ENCODE results near the gene IL31.

The IL31 gene

DNA sequence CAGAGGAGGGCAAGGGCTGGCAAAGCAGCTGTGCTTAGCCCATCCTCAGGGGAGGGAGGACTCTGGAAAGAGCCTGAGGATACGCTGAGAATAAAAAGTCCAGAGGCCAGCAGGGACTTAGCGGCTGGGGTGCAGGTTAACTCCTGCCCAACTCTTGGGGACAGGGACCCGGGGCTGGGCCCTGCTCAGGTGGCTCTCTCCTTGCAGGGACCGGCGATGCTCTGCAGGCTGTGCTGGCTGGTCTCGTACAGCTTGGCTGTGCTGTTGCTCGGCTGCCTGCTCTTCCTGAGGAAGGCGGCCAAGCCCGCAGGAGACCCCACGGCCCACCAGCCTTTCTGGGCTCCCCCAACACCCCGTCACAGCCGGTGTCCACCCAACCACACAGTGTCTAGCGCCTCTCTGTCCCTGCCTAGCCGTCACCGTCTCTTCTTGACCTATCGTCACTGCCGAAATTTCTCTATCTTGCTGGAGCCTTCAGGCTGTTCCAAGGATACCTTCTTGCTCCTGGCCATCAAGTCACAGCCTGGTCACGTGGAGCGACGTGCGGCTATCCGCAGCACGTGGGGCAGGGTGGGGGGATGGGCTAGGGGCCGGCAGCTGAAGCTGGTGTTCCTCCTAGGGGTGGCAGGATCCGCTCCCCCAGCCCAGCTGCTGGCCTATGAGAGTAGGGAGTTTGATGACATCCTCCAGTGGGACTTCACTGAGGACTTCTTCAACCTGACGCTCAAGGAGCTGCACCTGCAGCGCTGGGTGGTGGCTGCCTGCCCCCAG lies 32.3 kb upstream of the IL31 start:
- no peak; the same call in 1 of the 2 replicates for TF ChIP-seq POLR2AphosphoS5 (IDR thresholded peaks at IDR 0.05; ENCODE audit: low read depth, low read length)
- TF ChIP-seq SIN3A (IDR thresholded peaks at IDR 0.05; ENCODE audit: borderline replicate concordance, insufficient read depth, low read length): no peak
- TF ChIP-seq FOXP2 (optimal IDR thresholded peaks at IDR 0.05; ENCODE audit: borderline replicate concordance, extremely low read depth, extremely low read length, insufficient read depth): no peak
- TF ChIP-seq TAF1 (IDR thresholded peaks at IDR 0.05; ENCODE audit: borderline replicate concordance, insufficient read depth, low read length): no peak
- TF ChIP-seq REST (IDR thresholded peaks at IDR 0.05; ENCODE audit: insufficient read depth in 1 of 2, low read depth in 2 of 2, low read length in 2 of 2): no peak

GRCh38 chr12:122205053-122205925 lies 31.3 kb upstream of the IL31 start:
- TF ChIP-seq POLR2AphosphoS5 (IDR thresholded peaks at IDR 0.05; ENCODE audit: low read depth, low read length) (no peak), REST (IDR thresholded peaks at IDR 0.05; ENCODE audit: insufficient read depth in 1 of 2, low read depth in 2 of 2, low read length in 2 of 2) (no peak), TAF1 (IDR thresholded peaks at IDR 0.05; ENCODE audit: borderline replicate concordance, insufficient read depth, low read length) (no peak), SIN3A (IDR thresholded peaks at IDR 0.05; ENCODE audit: borderline replicate concordance, insufficient read depth, low read length) (no peak), FOXP2 (optimal IDR thresholded peaks at IDR 0.05; ENCODE audit: borderline replicate concordance, extremely low read depth, extremely low read length, insufficient read depth) (no peak)

DNA sequence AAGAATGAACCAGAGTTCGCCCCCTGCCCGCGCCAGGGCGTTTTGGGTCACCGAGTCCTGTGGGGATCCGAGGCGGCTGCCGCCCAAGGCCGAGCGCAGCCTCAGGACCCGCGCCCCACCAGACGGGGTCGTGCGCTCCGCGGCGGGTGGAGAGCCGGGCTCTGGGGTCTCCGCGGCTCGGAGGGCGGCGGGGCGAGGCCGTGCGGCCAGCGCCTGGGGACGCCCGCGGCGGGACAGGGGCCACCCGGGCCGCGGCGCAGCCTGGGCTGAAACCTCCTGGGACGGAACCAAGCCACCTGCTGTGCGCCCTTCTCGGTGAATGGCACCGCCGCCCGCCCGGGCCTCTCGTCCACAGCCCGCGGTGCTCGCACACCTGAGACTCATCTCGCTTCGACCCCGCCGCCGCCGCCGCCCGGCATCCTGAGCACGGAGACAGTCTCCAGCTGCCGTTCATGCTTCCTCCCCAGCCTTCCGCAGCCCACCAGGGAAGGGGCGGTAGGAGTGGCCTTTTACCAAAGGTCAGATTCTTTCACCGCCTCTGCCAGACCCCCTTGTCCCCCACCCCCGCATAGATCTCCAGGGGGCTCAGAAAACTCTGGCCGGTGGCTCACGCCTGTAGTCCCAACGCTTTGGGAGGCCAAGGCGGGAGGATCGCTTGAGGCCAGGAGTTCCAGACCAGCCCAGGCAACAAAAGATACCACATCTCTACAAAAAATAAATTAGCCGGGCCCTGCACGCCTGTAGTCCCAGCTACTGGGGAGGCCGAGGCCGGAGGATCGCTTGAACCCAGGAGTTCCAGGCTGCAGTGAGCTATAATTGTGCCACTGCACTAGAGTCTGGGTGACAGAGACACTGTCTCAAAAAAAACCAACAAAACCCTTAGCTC lies 30.4 kb upstream of the IL31 start:
- TF ChIP-seq POLR2AphosphoS5 (IDR thresholded peaks at IDR 0.05; ENCODE audit: low read depth, low read length): no peak
- no peak for TF ChIP-seq FOXP2 (optimal IDR thresholded peaks at IDR 0.05; ENCODE audit: borderline replicate concordance, extremely low read depth, extremely low read length, insufficient read depth)
- TF ChIP-seq TAF1 (IDR thresholded peaks at IDR 0.05; ENCODE audit: borderline replicate concordance, insufficient read depth, low read length): no peak
- no peak for TF ChIP-seq REST (IDR thresholded peaks at IDR 0.05; ENCODE audit: insufficient read depth in 1 of 2, low read depth in 2 of 2, low read length in 2 of 2)
- no peak for TF ChIP-seq SIN3A (IDR thresholded peaks at IDR 0.05; ENCODE audit: borderline replicate concordance, insufficient read depth, low read length)

- no peak for TF ChIP-seq SIN3A (IDR thresholded peaks at IDR 0.05; ENCODE audit: borderline replicate concordance, insufficient read depth, low read length)
- no peak for TF ChIP-seq FOXP2 (optimal IDR thresholded peaks at IDR 0.05; ENCODE audit: borderline replicate concordance, extremely low read depth, extremely low read length, insufficient read depth)
- TF ChIP-seq TAF1 (IDR thresholded peaks at IDR 0.05; ENCODE audit: borderline replicate concordance, insufficient read depth, low read length): no peak
- no peak for TF ChIP-seq POLR2AphosphoS5 (IDR thresholded peaks at IDR 0.05; ENCODE audit: low read depth, low read length)
- TF ChIP-seq REST (IDR thresholded peaks at IDR 0.05; ENCODE audit: insufficient read depth in 1 of 2, low read depth in 2 of 2, low read length in 2 of 2): no peak
These were observed 29.5 kb upstream of the IL31 start, which contains the start of gene B3GNT4 for GRCh38 chr12:122203301-122204166. B3GNT4 (plus strand) TSS chr12:122203709; CDS start chr12:122204619, 910 bp downstream.

Data from PFSK-1 (cell line).